ENCODE data around the gene TMEM178B.

TMEM178B gene

GRCh38 chr7:141227454-141227853, 153.6 kb downstream of the TMEM178B start:
- no peak for DNase-seq

DNA sequence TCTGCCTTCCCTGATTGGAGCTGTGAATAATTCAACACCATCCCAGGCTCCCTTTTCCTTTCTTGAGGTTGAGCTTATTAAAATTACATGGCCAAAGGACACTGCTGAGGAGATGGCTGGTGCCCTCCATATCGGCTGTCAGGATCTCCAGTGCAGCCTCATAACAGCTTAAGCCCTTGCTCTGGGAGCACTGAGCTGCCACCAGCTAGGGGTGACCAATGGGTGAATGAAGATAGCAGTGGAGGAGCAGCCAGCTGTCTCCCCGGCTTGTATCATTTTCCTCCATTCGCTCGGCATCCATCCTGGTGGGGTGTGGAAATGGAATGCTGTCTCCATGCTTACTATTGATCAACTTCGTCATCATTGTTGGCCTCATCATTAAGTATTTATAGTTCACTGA, 154.6 kb downstream of the TMEM178B start:
- DNase-seq: no peak

- no peak for DNase-seq
These were observed 157.3 kb downstream of the TMEM178B start for GRCh38 chr7:141231018-141231792.

- no peak for DNase-seq
These were observed 158.6 kb downstream of the TMEM178B start for GRCh38 chr7:141232286-141233051.

GRCh38 chr7:141234335-141235105, 160.7 kb downstream of the TMEM178B start:
- no peak for DNase-seq

- no peak for DNase-seq
These were observed 161.8 kb downstream of the TMEM178B start for GRCh38 chr7:141235656-141236055.

DNA sequence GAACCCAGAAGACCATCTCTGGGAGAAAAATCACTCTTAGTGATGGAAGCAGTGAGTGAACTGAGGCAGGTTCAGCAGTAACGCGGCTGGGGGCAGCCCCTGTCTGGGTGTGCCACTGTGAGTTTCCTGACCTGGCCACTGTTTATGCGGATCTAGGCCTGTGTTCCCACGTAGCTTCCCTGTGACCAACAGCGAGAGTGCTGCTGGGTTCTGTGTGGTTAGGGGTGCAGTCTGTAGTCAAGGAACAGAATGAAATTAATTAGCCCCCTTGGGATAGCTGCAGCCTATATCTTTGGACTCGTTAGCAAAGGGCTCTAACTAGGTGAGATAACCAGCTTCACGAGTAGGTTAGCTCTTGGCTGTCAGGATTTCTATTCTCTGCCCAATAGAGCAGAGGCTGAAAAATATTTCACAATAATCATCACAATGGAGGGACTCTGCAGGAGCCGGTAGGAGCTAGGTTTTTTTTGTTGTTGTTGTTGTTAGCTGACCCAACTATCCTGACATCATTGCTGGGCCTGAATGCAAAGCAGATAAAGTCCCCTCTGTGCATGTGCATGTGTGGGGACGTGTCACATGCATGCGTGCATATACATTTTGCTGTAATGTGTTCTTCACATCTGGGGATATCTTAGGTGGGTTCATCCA, 164.9 kb downstream of the TMEM178B start:
- DNase-seq: no peak

- DNase-seq: no peak
These were observed 165.8 kb downstream of the TMEM178B start for GRCh38 chr7:141239661-141240060.

DNA sequence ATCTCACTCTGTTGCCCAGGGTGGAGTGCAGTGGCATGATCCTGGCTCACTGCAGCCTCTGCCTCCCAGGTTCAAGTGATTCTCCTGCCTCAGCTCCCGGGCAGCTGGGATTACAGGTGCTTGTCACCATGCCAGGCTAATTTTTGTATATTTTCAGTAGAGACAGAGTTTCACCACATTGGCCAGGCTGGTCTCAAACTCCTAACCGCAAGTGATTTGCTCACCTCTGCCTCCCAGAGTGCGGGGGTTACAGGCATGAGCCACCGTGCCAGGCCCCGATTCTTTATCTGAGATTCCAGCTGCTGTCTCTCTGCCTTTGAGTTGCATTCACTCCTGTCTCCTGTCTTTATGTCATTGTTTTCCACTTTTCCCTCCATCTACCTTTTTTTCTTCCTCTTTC, 168.7 kb downstream of the TMEM178B start:
- no peak for DNase-seq

GRCh38 chr7:141243368-141243767, 169.5 kb downstream of the TMEM178B start:
- DNase-seq: no peak

DNA sequence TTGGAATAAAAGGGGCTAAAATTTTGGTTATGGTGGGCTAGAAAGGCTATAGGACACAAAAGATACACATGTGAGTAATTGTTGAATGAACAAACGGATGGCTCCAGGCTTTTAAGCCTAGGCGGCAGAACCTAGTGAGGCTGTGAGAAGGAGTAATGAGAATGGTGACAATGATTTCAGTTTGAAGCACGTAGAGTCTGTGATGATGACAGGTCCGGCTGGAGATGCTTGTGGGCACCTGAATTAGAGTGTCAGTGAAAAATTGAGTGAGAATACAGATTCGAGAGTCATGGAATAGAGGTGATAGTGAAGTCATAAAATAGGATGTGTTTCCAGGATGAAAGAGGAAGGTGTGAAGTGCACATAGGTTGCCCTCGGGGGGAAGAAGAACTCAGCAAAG, 170.6 kb downstream of the TMEM178B start:
- DNase-seq: no peak

DNA sequence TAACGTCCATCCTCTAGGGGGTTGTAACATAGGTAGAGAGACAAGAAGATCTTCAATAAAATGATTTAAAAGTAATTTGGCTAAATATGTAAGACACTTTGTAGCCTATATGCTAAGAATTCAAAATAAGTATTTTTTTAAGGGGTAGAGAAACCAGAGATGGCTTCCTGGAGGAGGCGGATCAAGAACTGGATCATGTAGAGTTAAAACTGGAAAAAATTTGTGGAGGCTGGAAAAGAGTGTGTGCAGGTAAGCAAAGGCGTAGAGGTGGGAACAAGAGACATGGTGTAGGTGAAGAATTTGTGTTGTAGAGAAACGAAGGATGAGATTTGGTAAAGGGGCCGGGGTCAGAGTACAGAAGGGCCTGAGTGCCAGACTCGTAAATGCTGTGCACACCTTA, 172.6 kb downstream of the TMEM178B start:
- no peak for DNase-seq

DNA sequence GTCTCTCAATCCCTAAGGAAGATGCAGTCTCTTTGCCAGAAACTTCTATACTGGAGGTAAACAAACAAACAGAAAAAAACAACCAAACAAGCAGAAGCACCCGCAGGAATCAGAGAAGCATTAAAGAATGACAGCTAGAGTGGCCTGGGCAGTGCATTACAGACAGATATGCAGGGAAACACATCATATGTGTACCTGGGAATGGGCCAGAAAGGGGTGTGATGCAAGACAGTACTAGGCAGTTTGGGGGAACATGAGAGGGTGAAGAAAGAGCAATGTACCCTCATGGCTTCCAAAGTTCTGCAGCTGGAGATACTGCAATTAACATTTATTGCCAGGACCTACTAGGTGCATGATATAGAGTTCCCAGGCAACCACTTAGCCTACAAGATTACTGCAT, 177.3 kb downstream of the TMEM178B start:
- DNase-seq: no peak

GRCh38 chr7:141251957-141252356, 178.1 kb downstream of the TMEM178B start:
- DNase-seq: no peak

GRCh38 chr7:141257597-141257996, 183.7 kb downstream of the TMEM178B start:
- DNase-seq: no peak

GRCh38 chr7:141258559-141258958, 184.7 kb downstream of the TMEM178B start:
- no peak for DNase-seq

GRCh38 chr7:141262101-141263090, 188.5 kb downstream of the TMEM178B start:
- no peak for DNase-seq

DNA sequence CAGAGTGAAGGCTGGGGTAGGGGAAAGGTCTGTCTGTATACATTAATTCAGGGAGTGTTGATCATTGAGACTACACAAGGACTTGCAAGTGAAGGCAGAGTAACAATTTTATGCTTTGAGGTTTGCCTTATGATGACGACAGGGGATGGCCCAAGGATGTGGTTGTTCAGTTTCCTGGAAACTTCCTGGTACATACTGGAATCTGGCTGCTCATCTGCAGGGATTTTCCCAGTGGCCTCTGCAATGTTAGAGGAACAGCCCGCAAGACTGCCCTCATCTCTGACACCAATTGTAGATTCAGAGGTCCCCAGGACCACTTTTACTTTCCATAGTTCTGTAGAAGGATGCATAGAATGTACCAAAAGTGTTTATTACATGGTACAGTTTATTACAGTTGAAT, 189.6 kb downstream of the TMEM178B start:
- no peak for DNase-seq

DNA sequence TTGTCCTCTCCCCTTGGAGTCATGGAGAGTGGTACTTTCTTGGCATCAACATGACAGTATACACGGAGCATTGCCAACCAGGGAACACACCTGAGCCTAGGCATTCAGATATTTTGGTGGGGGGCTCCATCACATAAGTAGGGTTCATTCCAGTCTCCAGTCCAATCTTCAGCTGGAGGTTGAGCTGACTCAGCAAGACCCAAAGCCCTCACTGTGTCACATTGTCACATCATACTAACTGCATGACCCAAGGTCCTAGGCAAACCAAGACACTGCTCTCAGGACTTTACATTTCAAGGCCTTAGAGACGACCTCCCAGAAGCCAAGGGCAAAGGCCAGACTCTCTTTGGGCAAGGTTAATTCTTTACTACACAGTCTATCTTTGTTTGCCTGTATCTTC, 190.1 kb downstream of the TMEM178B start:
- DNase-seq: no peak

- no peak for DNase-seq
These were observed 190.6 kb downstream of the TMEM178B start for GRCh38 chr7:141264511-141264910.

DNA sequence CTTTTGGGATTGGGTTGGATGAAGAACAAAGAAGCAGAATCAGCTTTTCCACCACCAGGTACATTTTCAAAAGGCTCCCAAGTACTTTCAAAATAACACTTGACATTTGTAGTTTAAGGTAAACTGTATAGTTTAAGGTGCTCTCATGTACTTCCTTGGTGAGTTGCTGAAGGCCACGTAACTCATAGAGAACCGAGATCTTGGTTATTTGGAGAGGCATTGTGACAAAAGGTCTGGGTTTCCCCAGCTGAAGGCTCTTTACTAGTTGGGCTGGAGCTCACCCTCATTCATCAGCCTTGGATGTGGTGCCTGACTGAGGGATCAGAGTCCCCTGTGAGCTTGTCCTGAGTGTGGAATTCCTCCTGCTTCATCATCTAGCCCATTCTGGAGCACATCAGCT, 191.8 kb downstream of the TMEM178B start:
- no peak for DNase-seq

GRCh38 chr7:141268614-141269013, 194.8 kb downstream of the TMEM178B start:
- DNase-seq: no peak
